Adrenal gland (tissue), 12 donors: ENCODE results near the gene LSS. TPM values are rescaled to one million over a fixed set of nuclear protein-coding genes. Genes with fewer than 3 reads are reported as not detected.

Experiments used
- DNase-seq, 7 donors: peaks; one replicate each; pipeline ENCODE4 v3.0.0-alpha.2; 2019 to 2020
- H3K27ac ChIP-seq, 5 donors: fragments of 200-600 bp; sonication (generic) in 4 of 5; 1 replicate in 3 of 5; 2 replicates in 2 of 5; pipeline versions ENCODE4 v1.5.1 to v1.8.0; 2016 to 2020; ENCODE audit warnings: mild to moderate bottlenecking in 1 of 5
- H3K27me3 ChIP-seq: fragments of 200-600 bp; 2 replicates; pipeline ENCODE4 v1.8.0; 2021
- H3K36me3 ChIP-seq, 2 donors: fragments of 200-600 bp; replicated peaks in 1 of 2; 1 replicate in 1 of 2; 2 replicates in 1 of 2; pipeline versions ENCODE4 v1.5.1 to v1.8.0; 2018 to 2022
- H3K4me1 ChIP-seq, 2 donors: fragments of 200-600 bp; replicated peaks in 1 of 2; 1 replicate in 1 of 2; 2 replicates in 1 of 2; pipeline versions ENCODE4 v1.5.1 to v1.8.0; 2018 to 2021
- H3K4me3 ChIP-seq, 4 donors: fragments of 200-600 bp; sonication (generic) in 3 of 4; one replicate each; pipeline ENCODE4 v1.5.1; 2016 to 2018
- H3K9me3 ChIP-seq, 3 donors: fragments of 200-600 bp; sonication (generic) in 1 of 3; replicated peaks in 1 of 3; 1 replicate in 2 of 3; 2 replicates in 1 of 3; pipeline versions ENCODE4 v1.5.1 to v1.8.0; 2016 to 2021
- POLR2A ChIP-seq, 2 donors: fragments of 450-650 bp; IDR thresholded peaks; one replicate each; pipeline ENCODE4 v1.6.1; 2017; ENCODE audit warnings: antibody characterized with exemption in 2 of 2, mild to moderate bottlenecking in 2 of 2, moderate library complexity in 1 of 2
- WGBS, 4 donors: extraction: QIAGEN DNeasy Blood & Tissue Kit in 2 of 4; methylation state at CpG; one replicate each; pipeline versions ENCODE4 v1.1.5 to v1.1.7; 2013 to 2017; 5-methylcytosine and 5-hydroxymethylcytosine counted together
- intact Hi-C, 2 donors: fragments of 100-400 bp; cut with DNase I; formaldehyde crosslinking; loops; one replicate each; pipeline versions ENCODE4 v1.14.1 to v1.15.0; 2022 to 2023
- polyA plus RNA-seq, 3 donors: library from polyadenylated mRNA; stranded (reverse); fragments of 200-250 nt in 2 of 3; fragments of 350-450 nt in 1 of 3; fragmentation: Illumina TruSeq in 1 of 3; extraction: RNeasy Lipid Tissue Mini Kit (QIAGEN cat#74804) in 1 of 3; gene quantifications; one replicate each; pipeline ENCODE4 v1.2.3, GENCODE V29; 2013 to 2014
- total RNA-seq, 9 donors: library from RNA; depleted of rRNA in 4 of 9; stranded (reverse); fragments of >200 nt in 4 of 9; fragments of 120-200 nt in 1 of 9; fragmentation: NEBNext Ultra II Directional in 1 of 9; extraction: Animal tissue kit (Norgen Biotek cat#: 25700) in 1 of 9; gene quantifications; one replicate each; pipeline versions ENCODE4 v1.1.0 to v1.2.4, GENCODE V29; 2013 to 2023
- TF ChIP-seq, protein P1 (sequence below), 6 experiments: fragments of 450-650 bp in 4 of 6; fragments of 200-600 bp in 2 of 6; sonication (generic) in 1 of 6; IDR thresholded peaks; 1 replicate in 5 of 6; 2 replicates in 1 of 6; pipeline versions ENCODE4 v1.5.1 to v1.8.0; 2016 to 2021; ENCODE audit warnings: antibody characterized with exemption in 6 of 6, mild to moderate bottlenecking in 2 of 6, moderate library complexity in 1 of 6
- donor health status: healthy with polysubstance abuse.
- donor health status: Bipolar disorder and iron deficiency.
- donor health status: DM: yes; HTN: yes; CAD: no.
- donor health status: DM: no; HTN: no; CAD: no.
- donor health status: DM: no; HTN: no; CAD: no.
- donor health status: DM: yes; HTN: yes; CAD: no.

Gene LSS
- total and polyA plus RNA-seq, 12 donors: 46.3 to 246 (median 79.8) TPM

GRCh38 chr21:46161633-46162592 lies 66.7 kb downstream of the LSS start:
- H3K36me3 ChIP-seq: no peaks in the 10 kb centered on the region
- TF ChIP-seq, protein P1, sequence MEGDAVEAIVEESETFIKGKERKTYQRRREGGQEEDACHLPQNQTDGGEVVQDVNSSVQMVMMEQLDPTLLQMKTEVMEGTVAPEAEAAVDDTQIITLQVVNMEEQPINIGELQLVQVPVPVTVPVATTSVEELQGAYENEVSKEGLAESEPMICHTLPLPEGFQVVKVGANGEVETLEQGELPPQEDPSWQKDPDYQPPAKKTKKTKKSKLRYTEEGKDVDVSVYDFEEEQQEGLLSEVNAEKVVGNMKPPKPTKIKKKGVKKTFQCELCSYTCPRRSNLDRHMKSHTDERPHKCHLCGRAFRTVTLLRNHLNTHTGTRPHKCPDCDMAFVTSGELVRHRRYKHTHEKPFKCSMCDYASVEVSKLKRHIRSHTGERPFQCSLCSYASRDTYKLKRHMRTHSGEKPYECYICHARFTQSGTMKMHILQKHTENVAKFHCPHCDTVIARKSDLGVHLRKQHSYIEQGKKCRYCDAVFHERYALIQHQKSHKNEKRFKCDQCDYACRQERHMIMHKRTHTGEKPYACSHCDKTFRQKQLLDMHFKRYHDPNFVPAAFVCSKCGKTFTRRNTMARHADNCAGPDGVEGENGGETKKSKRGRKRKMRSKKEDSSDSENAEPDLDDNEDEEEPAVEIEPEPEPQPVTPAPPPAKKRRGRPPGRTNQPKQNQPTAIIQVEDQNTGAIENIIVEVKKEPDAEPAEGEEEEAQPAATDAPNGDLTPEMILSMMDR (IDR thresholded peaks at IDR 0.05): no peak
- TF ChIP-seq POLR2A (IDR thresholded peaks at IDR 0.05): no peak
- peak in 3 of 7 donors; percentile 9 to 39 (median 17) for DNase-seq
- 72 to 93% (median 84%) methylated on average over 35 to 72 of the region's 72 CpGs for WGBS, 4 donors
- intact Hi-C loops: no loop called here
- H3K4me1 ChIP-seq: no peaks in the 10 kb centered on the region
- H3K4me3 ChIP-seq: no peak overlapping the region
- H3K27ac ChIP-seq: no peak overlapping the region
- no peaks in the 10 kb centered on the region for H3K9me3 ChIP-seq
- no peaks in the 10 kb centered on the region for H3K27me3 ChIP-seq

GRCh38 chr21:46160907-46161632 lies 67.5 kb downstream of the LSS start:
- WGBS, 4 donors: 72 to 98% (median 90%) methylated on average over 37 to 72 of the region's 72 CpGs
- no peak overlapping the region for H3K4me3 ChIP-seq
- H3K27ac ChIP-seq: no peak overlapping the region
- H3K27me3 ChIP-seq: no peaks in the 10 kb centered on the region
- intact Hi-C loops: no loop called here
- no peaks in the 10 kb centered on the region for H3K36me3 ChIP-seq
- peak in 2 of 7 donors; percentile 21 to 45 for DNase-seq
- H3K4me1 ChIP-seq: no peaks in the 10 kb centered on the region
- no peaks in the 10 kb centered on the region for H3K9me3 ChIP-seq
- TF ChIP-seq, protein P1 (IDR thresholded peaks at IDR 0.05): no peak
- TF ChIP-seq POLR2A (IDR thresholded peaks at IDR 0.05): no peak

GRCh38 chr21:46160657-46160906 lies 68.0 kb downstream of the LSS start:
- H3K4me3 ChIP-seq: no peak overlapping the region
- no peaks in the 10 kb centered on the region for H3K4me1 ChIP-seq
- no peaks in the 10 kb centered on the region for H3K36me3 ChIP-seq
- intact Hi-C loops: no loop called here
- no peak for TF ChIP-seq POLR2A (IDR thresholded peaks at IDR 0.05)
- TF ChIP-seq, protein P1 (IDR thresholded peaks at IDR 0.05): no peak
- H3K27ac ChIP-seq: no peak overlapping the region
- H3K9me3 ChIP-seq: no peaks in the 10 kb centered on the region
- 93 to 98% (median 94%) methylated on average over 3 to 22 of the region's 22 CpGs for WGBS, 4 donors
- peak in 1 of 7 donors; percentile 48 for DNase-seq
- no peaks in the 10 kb centered on the region for H3K27me3 ChIP-seq

- no peaks in the 10 kb centered on the region for H3K9me3 ChIP-seq
- intact Hi-C loops: no loop called here
Observed at GRCh38 chr21:46159841-46160656, 68.5 kb downstream of the LSS start.

More at GRCh38 chr21:46159841-46160656, 68.5 kb downstream of the LSS start:
- no peak overlapping the region for H3K27ac ChIP-seq
- no peaks in the 10 kb centered on the region for H3K36me3 ChIP-seq
- TF ChIP-seq, protein P1 (IDR thresholded peaks at IDR 0.05): no peak
- no peak for TF ChIP-seq POLR2A (IDR thresholded peaks at IDR 0.05)
- H3K27me3 ChIP-seq: no peaks in the 10 kb centered on the region
- H3K4me1 ChIP-seq: no peaks in the 10 kb centered on the region
- 94 to 98% (median 95%) methylated on average over 16 to 32 of the region's 32 CpGs for WGBS, 4 donors
- DNase-seq: peak in 2 of 7 donors; percentile 16 to 41
- H3K4me3 ChIP-seq: no peak overlapping the region
